Natural killer cell (primary cell): Measurements from ENCODE around the gene TET1. TPM values are rescaled to one million over a fixed set of nuclear protein-coding genes. Genes with fewer than 3 reads are reported as not detected.
A peak's percentile ranks its signal among the peaks of the same experiment; 100 is the strongest.

Experiments
- ATAC-seq, 3 donors: fragments of 150-1000 bp in 2 of 3; fragments of 200-7000 bp in 1 of 3; cut with Tn5 transposase; 1 replicate in 1 of 3; 2 replicates in 2 of 3; pipeline ENCODE4 v1.10.0; 2021; ENCODE audit warnings: mild to moderate bottlenecking in 2 of 3, moderate library complexity in 2 of 3
- DNase-seq, 2 donors: peaks; one replicate each; pipeline versions ENCODE4 v3.0.0 to v3.0.0-alpha.2; 2013 to 2021; ENCODE audit warnings: mixed read lengths in 1 of 2
- H3K27ac ChIP-seq: one replicate; pipeline ENCODE4 v1.5.1; 2013; ENCODE audit warnings: mild to moderate bottlenecking, low read length
- H3K27me3 ChIP-seq: one replicate; pipeline ENCODE4 v1.6.1; 2013; ENCODE audit warnings: low read length; ENCODE audit not compliant: control insufficient read depth, insufficient read depth
- H3K36me3 ChIP-seq: one replicate; pipeline ENCODE4 v1.6.1; 2013; ENCODE audit warnings: low read length; ENCODE audit not compliant: control insufficient read depth, insufficient read depth
- H3K4me1 ChIP-seq: one replicate; pipeline ENCODE4 v1.6.1; 2013; ENCODE audit warnings: low read length; ENCODE audit not compliant: control insufficient read depth, insufficient read depth
- H3K4me3 ChIP-seq: one replicate; pipeline ENCODE4 v1.5.1; 2013; ENCODE audit warnings: low read length
- H3K9me3 ChIP-seq: one replicate; pipeline ENCODE4 v1.6.1; 2013; ENCODE audit warnings: low read length; ENCODE audit not compliant: control insufficient read depth, insufficient read depth
- H3K27ac Mint-ChIP-seq, 2 donors: one replicate each; pipeline ENCODE4 v1.8.0; 2022; ENCODE audit warnings: mild to moderate bottlenecking in 2 of 2, mixed read lengths in 2 of 2, moderate library complexity in 1 of 2
- H3K27me3 Mint-ChIP-seq, 2 donors: one replicate each; pipeline ENCODE4 v1.8.0; 2022; ENCODE audit warnings: low read depth in 2 of 2, mixed read lengths in 2 of 2
- H3K36me3 Mint-ChIP-seq: one replicate; pipeline ENCODE4 v1.8.0; 2022; ENCODE audit warnings: mixed read lengths
- H3K4me1 Mint-ChIP-seq, 2 donors: one replicate each; pipeline ENCODE4 v1.8.0; 2022; ENCODE audit warnings: mixed read lengths in 2 of 2
- H3K4me3 Mint-ChIP-seq: one replicate; pipeline ENCODE4 v1.8.0; 2022; ENCODE audit warnings: mild to moderate bottlenecking, moderate library complexity, mixed read lengths
- H3K9me3 Mint-ChIP-seq, 2 donors: one replicate each; pipeline ENCODE4 v1.8.0; 2022; ENCODE audit warnings: mixed read lengths in 2 of 2
- WGBS: methylation state at CpG from one replicate; pipeline ENCODE4 v1.1.7; 2013; ENCODE audit warnings: missing lambda C conversion rate; ENCODE audit not compliant: insufficient coverage; 5-methylcytosine and 5-hydroxymethylcytosine counted together
- intact Hi-C: fragments of 100-400 bp; cut with micrococcal nuclease; formaldehyde crosslinking; loops from one replicate; pipeline ENCODE4 v1.14.2; 2022
- total RNA-seq, 4 donors: library from RNA; stranded (reverse); fragments of 120-200 nt in 1 of 4; gene quantifications; one replicate each; pipeline versions ENCODE4 v1.2.3 to v1.2.4, GENCODE V29; 2013 to 2022
- TF ChIP-seq, protein P1 (sequence below): fragments of 200-600 bp; IDR thresholded peaks from one replicate; pipeline ENCODE4 v1.8.0; 2022; ENCODE audit warnings: antibody characterized with exemption

The TET1 gene
- total RNA-seq, 3 donors from 2014 or later (not counting 1 experiment from before 2014, with no cell fraction given): 4.0 to 5.9 (median 4.5) TPM

DNA sequence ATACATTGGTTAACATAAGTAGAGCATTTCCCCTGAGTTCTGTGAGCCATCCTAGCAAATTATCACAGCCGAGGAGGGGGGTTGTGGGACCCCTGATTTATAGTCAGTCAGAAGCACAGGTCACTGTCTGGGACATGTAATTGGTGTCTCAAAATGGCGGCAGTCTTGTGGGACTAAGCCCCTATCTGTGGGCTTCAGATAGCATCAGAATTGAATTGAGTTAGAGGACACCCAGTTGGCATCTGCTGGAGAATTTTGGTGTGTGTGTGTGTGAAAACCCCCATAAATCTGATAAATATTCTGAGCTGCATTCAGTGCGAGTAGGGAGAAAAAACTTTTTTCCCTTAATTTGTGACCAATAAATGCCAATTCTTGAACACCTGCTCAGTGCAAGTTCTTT is 6.5 kb upstream of the TET1 start:
- no peaks in the 10 kb centered on the region for H3K36me3 Mint-ChIP-seq
- peaks cover 11 to 18% of the 10 kb centered on the region in 2 donors for H3K27me3 Mint-ChIP-seq
- Histone ChIP-seq H3K4me1 (no peaks in the 10 kb centered on the region), H3K4me3 (no peak overlapping the region), H3K27me3 (peaks cover 3% of the 10 kb centered on the region), H3K9me3 (no peaks in the 10 kb centered on the region), H3K27ac (no peak overlapping the region), H3K36me3 (no peaks in the 10 kb centered on the region)
- WGBS: 98% methylated on average over 3 of the region's 3 CpGs
- no peaks in the 10 kb centered on the region for H3K4me1 Mint-ChIP-seq
- intact Hi-C loops: no loop called here
- no peak for DNase-seq
- no peak for ATAC-seq
- H3K9me3 Mint-ChIP-seq: no peaks in the 10 kb centered on the region
- TF ChIP-seq, protein P1, sequence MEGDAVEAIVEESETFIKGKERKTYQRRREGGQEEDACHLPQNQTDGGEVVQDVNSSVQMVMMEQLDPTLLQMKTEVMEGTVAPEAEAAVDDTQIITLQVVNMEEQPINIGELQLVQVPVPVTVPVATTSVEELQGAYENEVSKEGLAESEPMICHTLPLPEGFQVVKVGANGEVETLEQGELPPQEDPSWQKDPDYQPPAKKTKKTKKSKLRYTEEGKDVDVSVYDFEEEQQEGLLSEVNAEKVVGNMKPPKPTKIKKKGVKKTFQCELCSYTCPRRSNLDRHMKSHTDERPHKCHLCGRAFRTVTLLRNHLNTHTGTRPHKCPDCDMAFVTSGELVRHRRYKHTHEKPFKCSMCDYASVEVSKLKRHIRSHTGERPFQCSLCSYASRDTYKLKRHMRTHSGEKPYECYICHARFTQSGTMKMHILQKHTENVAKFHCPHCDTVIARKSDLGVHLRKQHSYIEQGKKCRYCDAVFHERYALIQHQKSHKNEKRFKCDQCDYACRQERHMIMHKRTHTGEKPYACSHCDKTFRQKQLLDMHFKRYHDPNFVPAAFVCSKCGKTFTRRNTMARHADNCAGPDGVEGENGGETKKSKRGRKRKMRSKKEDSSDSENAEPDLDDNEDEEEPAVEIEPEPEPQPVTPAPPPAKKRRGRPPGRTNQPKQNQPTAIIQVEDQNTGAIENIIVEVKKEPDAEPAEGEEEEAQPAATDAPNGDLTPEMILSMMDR: no peak
- no peak overlapping the region for H3K4me3 Mint-ChIP-seq
- H3K27ac Mint-ChIP-seq: no peak overlapping the region

DNA sequence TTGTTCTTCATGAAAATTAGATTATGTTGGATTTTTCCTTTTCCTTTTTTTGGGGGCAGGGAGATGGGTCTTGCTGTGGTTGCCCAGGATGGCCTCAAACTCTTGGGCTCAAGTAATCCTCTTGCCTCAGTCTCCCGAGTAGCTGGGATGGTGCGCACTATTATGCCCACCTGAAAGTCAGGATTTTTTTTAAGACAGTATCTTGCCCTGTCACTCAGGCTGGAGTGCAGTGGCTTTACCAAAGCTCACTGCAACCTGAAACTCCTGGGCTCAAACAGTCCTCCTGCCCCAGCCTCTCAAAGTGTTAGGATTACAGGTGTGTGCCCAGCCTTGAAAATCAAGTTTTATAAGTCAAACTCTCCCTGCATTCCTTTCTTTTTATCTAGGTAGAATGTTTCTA is 1.7 kb upstream of the TET1 start:
- H3K36me3 ChIP-seq: no peaks in the 10 kb centered on the region
- intact Hi-C loops: no loop called here
- Mint-ChIP-seq H3K4me3 (no peak overlapping the region), H3K9me3 (no peaks in the 10 kb centered on the region), H3K36me3 (no peaks in the 10 kb centered on the region), H3K4me1 (peaks cover 23 to 26% of the 10 kb centered on the region in 2 donors), H3K27ac (no peak overlapping the region), H3K27me3 (peaks cover 34 to 60% of the 10 kb centered on the region in 2 donors)
- peaks cover 31% of the 10 kb centered on the region for H3K27me3 ChIP-seq
- DNase-seq (no peak), ATAC-seq (no peak)
- H3K9me3 ChIP-seq: no peaks in the 10 kb centered on the region
- TF ChIP-seq, protein P1: no peak
- no peak overlapping the region for H3K4me3 ChIP-seq
- WGBS: 94% methylated on average over 2 of the region's 2 CpGs
- H3K4me1 ChIP-seq: peaks cover 20% of the 10 kb centered on the region
- no peak overlapping the region for H3K27ac ChIP-seq

DNA sequence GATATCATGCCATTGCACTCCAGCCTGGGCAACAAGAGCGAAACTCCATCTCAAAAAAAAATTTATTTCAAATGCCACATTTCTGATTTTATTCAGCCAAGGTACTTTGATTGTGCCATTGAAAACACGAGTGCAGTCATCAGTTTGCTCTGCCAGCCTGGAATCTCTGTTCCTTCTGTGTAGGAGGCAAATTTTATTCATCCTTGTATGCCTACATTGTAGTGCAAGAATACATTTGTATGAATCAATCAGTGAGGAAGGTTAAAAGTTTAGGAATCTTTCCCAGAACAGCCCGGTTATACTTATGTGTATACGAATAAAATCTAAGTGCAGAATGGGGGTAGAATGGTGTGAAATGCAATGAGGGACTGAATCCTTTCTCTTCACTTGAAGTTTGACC is 886 bp upstream of the TET1 start:
- ATAC-seq: no peak
- Histone ChIP-seq H3K27me3 (peaks cover 32% of the 10 kb centered on the region), H3K9me3 (no peaks in the 10 kb centered on the region), H3K36me3 (no peaks in the 10 kb centered on the region), H3K27ac (no peak overlapping the region), H3K4me1 (peaks cover 20% of the 10 kb centered on the region), H3K4me3 (no peak overlapping the region)
- Mint-ChIP-seq H3K4me1 (peaks cover 23 to 26% of the 10 kb centered on the region in 2 donors), H3K9me3 (no peaks in the 10 kb centered on the region), H3K27me3 (peaks cover 37 to 68% of the 10 kb centered on the region in 2 donors), H3K4me3 (peak overlapping the region; percentile 82), H3K36me3 (no peaks in the 10 kb centered on the region), H3K27ac (no peak overlapping the region)
- 96% methylated on average over 3 of the region's 4 CpGs for WGBS
- no peak for DNase-seq
- TF ChIP-seq, protein P1: no peak
- intact Hi-C loops: no loop called here

DNA sequence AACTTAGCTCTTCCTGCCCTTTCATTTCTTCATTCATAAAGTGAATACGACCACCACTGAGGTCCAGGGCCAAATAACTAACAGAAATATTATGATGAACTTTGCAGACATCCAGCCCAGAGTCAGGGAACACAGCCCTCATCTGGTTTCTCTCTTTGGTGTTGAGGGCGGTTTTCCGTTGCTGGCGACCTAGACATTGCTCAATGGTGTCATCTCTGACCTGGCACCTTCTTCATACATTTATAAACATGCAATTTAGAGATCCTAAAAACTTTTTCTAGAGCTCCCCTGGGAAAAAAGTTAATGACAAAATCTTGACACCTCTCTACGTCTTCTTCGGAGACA is 324 bp upstream of the TET1 start:
- no peaks in the 10 kb centered on the region for H3K9me3 Mint-ChIP-seq
- peak overlapping the region; percentile 82 for H3K4me3 Mint-ChIP-seq
- H3K27me3 Mint-ChIP-seq: peaks cover 43 to 73% of the 10 kb centered on the region in 2 donors
- Histone ChIP-seq H3K27me3 (peaks cover 32% of the 10 kb centered on the region), H3K9me3 (no peaks in the 10 kb centered on the region), H3K4me3 (no peak overlapping the region), H3K27ac (no peak overlapping the region), H3K4me1 (peaks cover 20% of the 10 kb centered on the region), H3K36me3 (no peaks in the 10 kb centered on the region)
- peaks cover 23 to 26% of the 10 kb centered on the region in 2 donors for H3K4me1 Mint-ChIP-seq
- 17% methylated on average over 6 of the region's 6 CpGs for WGBS
- no peaks in the 10 kb centered on the region for H3K36me3 Mint-ChIP-seq
- TF ChIP-seq, protein P1: no peak
- intact Hi-C loops: no loop called here
- DNase-seq: peak in 1 of 2 donors; percentile 37
- ATAC-seq: peak in 2 of 3 donors; percentile 55 to 72
- no peak overlapping the region for H3K27ac Mint-ChIP-seq
